Osteoblast (primary cell): ENCODE results near the gene ENOX1. TPM values are rescaled to one million over a fixed set of nuclear protein-coding genes. Genes with fewer than 3 reads are reported as not detected.

Source experiments
- DNase-seq: peaks from one replicate; pipeline ENCODE4 v3.0.0; 2011; ENCODE audit warnings: low spot score, mixed read lengths; ENCODE audit not compliant: insufficient read length; ENCODE audit errors: missing footprints
- H2AFZ ChIP-seq: 2 replicates; pipeline ENCODE4 v1.6.0; 2011; ENCODE audit warnings: mild to moderate bottlenecking, low read length
- H3K27ac ChIP-seq: 2 replicates; pipeline ENCODE4 v1.5.1; 2011; ENCODE audit warnings: mild to moderate bottlenecking, low read depth, low read length, moderate library complexity
- H3K27me3 ChIP-seq: 2 replicates; pipeline ENCODE4 v1.6.0; 2012; ENCODE audit warnings: mild to moderate bottlenecking, control low read depth, inconsistent platforms, low read length, moderate library complexity; ENCODE audit not compliant: insufficient read depth
- H3K36me3 ChIP-seq: 2 replicates; pipeline ENCODE4 v1.5.1; 2011; ENCODE audit warnings: mild to moderate bottlenecking, low read length, control low read depth, moderate library complexity; ENCODE audit not compliant: insufficient read depth
- H3K4me1 ChIP-seq: 2 replicates; pipeline ENCODE4 v1.5.1; 2011; ENCODE audit warnings: mild to moderate bottlenecking, low read length, control low read depth, moderate library complexity; ENCODE audit not compliant: insufficient read depth
- H3K4me2 ChIP-seq: 2 replicates; pipeline ENCODE4 v1.6.0; 2011; ENCODE audit warnings: mild to moderate bottlenecking, low read length; ENCODE audit not compliant: insufficient read depth
- H3K4me3 ChIP-seq: fragments of 200-600 bp; sonication (generic); 3 replicates; pipeline ENCODE4 v1.5.1; 2012; ENCODE audit warnings: mild to moderate bottlenecking, low read length, inconsistent platforms; ENCODE audit not compliant: insufficient read depth
- H3K79me2 ChIP-seq: 2 replicates; pipeline ENCODE4 v1.6.0; 2012; ENCODE audit warnings: mild to moderate bottlenecking, low read length, control low read depth, inconsistent platforms; ENCODE audit not compliant: insufficient read depth
- H3K9me3 ChIP-seq: 2 replicates; pipeline ENCODE4 v1.5.1; 2011; ENCODE audit warnings: low read depth, low read length, control low read depth
- H4K20me1 ChIP-seq: 2 replicates; pipeline ENCODE4 v1.6.0; 2012; ENCODE audit warnings: mild to moderate bottlenecking, low read length, control low read depth; ENCODE audit not compliant: insufficient read depth
- total RNA-seq: library from RNA; depleted of rRNA; stranded (reverse); fragments of >200 nt; gene quantifications from 2 replicates; pipeline ENCODE4 v1.2.3, GENCODE V29; 2012
- TF ChIP-seq, protein P1 (sequence below): IDR thresholded peaks from 2 replicates; pipeline ENCODE4 v1.5.1; 2011; ENCODE audit warnings: mild to moderate bottlenecking, low read depth, low read length, moderate library complexity; ENCODE audit errors: extremely low read depth

Gene ENOX1
- total RNA-seq, 1 donor, result 5.4 TPM

- no peaks in the 10 kb centered on the region for H3K27me3 ChIP-seq
- H3K4me3 ChIP-seq, result no peak overlapping the region
- no peaks in the 10 kb centered on the region for H3K9me3 ChIP-seq
- no peak overlapping the region for H3K4me2 ChIP-seq
- no peaks in the 10 kb centered on the region for H3K36me3 ChIP-seq
- no peaks in the 10 kb centered on the region for H3K79me2 ChIP-seq
- H4K20me1 ChIP-seq, result no peaks in the 10 kb centered on the region
- H3K27ac ChIP-seq, result no peak overlapping the region
- TF ChIP-seq, protein P1, sequence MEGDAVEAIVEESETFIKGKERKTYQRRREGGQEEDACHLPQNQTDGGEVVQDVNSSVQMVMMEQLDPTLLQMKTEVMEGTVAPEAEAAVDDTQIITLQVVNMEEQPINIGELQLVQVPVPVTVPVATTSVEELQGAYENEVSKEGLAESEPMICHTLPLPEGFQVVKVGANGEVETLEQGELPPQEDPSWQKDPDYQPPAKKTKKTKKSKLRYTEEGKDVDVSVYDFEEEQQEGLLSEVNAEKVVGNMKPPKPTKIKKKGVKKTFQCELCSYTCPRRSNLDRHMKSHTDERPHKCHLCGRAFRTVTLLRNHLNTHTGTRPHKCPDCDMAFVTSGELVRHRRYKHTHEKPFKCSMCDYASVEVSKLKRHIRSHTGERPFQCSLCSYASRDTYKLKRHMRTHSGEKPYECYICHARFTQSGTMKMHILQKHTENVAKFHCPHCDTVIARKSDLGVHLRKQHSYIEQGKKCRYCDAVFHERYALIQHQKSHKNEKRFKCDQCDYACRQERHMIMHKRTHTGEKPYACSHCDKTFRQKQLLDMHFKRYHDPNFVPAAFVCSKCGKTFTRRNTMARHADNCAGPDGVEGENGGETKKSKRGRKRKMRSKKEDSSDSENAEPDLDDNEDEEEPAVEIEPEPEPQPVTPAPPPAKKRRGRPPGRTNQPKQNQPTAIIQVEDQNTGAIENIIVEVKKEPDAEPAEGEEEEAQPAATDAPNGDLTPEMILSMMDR, result no peak
- no peak overlapping the region for H2AFZ ChIP-seq
- peaks cover 29% of the 10 kb centered on the region for H3K4me1 ChIP-seq
- no peak for DNase-seq
Observed at GRCh38 chr13:43298816-43299215, 488.0 kb downstream of the ENOX1 start.

DNA sequence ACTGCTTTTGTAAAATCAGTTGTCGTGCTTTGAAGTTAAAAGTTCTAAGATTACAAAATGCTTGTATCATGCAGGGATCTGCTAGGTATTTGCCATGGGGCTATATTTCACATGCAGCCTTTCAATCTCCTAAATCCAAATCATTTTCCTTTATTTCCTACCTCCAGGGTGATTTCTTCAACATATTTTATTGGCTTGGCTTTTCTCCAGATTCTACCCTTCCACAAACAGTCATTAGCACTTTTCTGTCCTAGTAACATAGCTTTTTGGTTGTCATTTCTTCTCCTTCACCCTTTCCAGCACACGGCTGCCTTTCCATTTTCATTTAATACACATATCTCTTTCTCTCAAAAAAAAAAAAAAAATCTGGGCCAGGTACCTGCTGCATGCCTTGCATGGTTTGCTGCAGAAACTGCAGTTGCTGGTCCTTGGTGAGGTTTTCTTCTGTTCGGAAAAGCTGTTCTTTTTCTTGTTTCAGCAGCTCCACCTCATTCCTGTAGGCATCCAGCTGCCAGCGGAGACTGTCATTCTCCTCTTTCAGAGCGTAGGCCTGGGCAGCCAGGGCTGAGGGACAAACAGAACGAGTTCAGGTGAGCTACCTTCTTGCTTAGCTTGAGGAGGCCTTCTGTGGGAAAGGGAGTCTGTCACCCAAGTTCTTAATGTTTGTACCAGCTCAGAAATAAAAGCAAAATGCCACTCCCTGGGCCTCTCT is 488.6 kb downstream of the ENOX1 start:
- H3K4me3 ChIP-seq, result no peak overlapping the region
- TF ChIP-seq, protein P1, result no peak
- H3K27ac ChIP-seq, result no peak overlapping the region
- no peak overlapping the region for H3K4me2 ChIP-seq
- no peaks in the 10 kb centered on the region for H3K9me3 ChIP-seq
- no peaks in the 10 kb centered on the region for H3K27me3 ChIP-seq
- no peak for DNase-seq
- peaks cover 30% of the 10 kb centered on the region for H3K4me1 ChIP-seq
- H3K36me3 ChIP-seq, result no peaks in the 10 kb centered on the region
- H3K79me2 ChIP-seq, result no peaks in the 10 kb centered on the region
- no peaks in the 10 kb centered on the region for H4K20me1 ChIP-seq
- no peak overlapping the region for H2AFZ ChIP-seq

- DNase-seq, result no peak
- H3K79me2 ChIP-seq, result no peaks in the 10 kb centered on the region
- peaks cover 23% of the 10 kb centered on the region for H3K4me1 ChIP-seq
- H3K36me3 ChIP-seq, result no peaks in the 10 kb centered on the region
- H4K20me1 ChIP-seq, result no peaks in the 10 kb centered on the region
- H3K9me3 ChIP-seq, result no peaks in the 10 kb centered on the region
- no peaks in the 10 kb centered on the region for H3K27me3 ChIP-seq
- H3K27ac ChIP-seq, result no peak overlapping the region
- H3K4me3 ChIP-seq, result no peak overlapping the region
- TF ChIP-seq, protein P1, result no peak
- H3K4me2 ChIP-seq, result no peak overlapping the region
- H2AFZ ChIP-seq, result no peak overlapping the region
Observed at GRCh38 chr13:43295825-43296564, 490.8 kb downstream of the ENOX1 start.

DNA sequence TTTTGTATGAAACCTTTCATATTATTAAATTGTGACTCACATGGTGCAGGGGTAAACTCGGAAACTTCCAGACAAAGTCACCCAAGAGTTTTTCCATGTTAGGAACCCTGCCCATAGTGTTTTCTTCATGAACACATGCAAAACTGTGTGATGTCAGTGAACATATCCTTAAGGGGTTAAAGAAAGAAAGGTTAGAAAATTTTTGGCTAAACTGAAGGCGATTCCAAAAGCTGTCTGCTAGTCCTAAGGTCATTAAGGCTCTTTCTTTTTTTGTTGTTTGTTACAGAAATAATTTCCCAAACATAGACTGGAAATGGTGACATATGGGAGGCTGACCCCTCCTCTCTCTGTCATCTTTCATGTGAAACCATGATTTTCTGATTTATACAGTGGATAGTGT is 491.5 kb downstream of the ENOX1 start:
- no peak overlapping the region for H2AFZ ChIP-seq
- no peak overlapping the region for H3K4me3 ChIP-seq
- H3K4me2 ChIP-seq, result no peak overlapping the region
- H4K20me1 ChIP-seq, result no peaks in the 10 kb centered on the region
- no peaks in the 10 kb centered on the region for H3K9me3 ChIP-seq
- TF ChIP-seq, protein P1, result no peak
- no peak overlapping the region for H3K27ac ChIP-seq
- DNase-seq, result no peak
- H3K4me1 ChIP-seq, result peaks cover 16% of the 10 kb centered on the region
- no peaks in the 10 kb centered on the region for H3K27me3 ChIP-seq
- H3K36me3 ChIP-seq, result no peaks in the 10 kb centered on the region
- H3K79me2 ChIP-seq, result no peaks in the 10 kb centered on the region
